Glomerular visceral epithelial cell (primary cell): ENCODE results near the gene S1PR3.
"Not testable (repeated sequence)": the region's sequence is repeated elsewhere in the genome, so short reads cannot be mapped to it uniquely, and the experiment has no call there.

ENCODE experiments used
- DNase-seq: peaks from one replicate; pipeline ENCODE4 v3.0.0-alpha.2; 2016; ENCODE audit errors: extremely low spot score

The S1PR3 gene

DNA sequence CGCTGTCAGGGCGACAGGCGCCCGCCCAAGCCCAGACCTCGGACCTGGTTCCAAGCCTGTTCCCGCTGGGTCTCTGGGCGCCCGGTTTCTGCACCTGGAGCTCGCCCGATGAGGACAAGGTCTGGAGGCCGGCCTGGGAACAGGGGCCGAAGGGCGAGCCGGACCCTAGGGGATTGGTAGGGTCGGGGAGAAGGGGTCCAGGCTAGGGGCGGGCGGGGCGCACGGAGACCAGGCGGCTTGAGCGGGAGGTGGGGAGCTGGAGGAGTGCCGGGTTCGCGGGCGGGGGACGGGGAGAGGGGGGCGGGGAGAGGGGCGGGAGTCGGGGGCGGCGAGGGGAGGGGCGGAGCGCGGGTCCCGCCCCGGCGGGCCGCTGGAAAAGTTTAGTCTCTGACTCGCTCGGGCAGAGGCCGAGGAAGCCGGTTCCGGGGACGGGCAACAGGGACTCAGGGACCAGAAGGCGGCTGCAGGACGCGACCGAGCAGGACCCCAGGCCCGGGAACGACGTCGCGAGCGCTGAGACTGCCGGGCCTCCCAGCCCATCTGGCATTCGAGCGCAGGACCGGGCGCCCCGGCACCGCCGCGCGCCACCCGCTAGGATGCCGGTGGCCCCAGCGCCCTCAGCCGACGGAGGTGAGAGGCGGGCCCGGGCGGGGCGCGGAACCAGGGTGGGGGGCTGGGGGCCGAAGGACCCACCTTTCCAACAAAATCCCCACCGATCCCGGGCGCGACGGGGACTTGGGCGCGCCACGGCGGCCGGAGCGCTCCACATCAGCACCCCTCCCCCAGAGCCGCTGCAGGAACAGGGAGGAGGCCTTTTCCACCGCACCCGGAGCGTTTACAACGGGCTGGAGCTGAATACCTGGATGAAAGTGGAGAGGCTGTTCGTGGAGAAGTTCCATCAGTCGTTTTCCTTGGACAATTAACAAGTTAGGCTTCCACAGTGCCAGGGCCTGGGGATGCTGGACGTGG lies at the start of gene S1PR3:
Gene S1PR3 (plus strand): TSS at position 403 of the 969 bp plus-strand sequence. CDS start 9,733 bp downstream, outside the sequence.
- DNase-seq = peak; percentile 49

DNA sequence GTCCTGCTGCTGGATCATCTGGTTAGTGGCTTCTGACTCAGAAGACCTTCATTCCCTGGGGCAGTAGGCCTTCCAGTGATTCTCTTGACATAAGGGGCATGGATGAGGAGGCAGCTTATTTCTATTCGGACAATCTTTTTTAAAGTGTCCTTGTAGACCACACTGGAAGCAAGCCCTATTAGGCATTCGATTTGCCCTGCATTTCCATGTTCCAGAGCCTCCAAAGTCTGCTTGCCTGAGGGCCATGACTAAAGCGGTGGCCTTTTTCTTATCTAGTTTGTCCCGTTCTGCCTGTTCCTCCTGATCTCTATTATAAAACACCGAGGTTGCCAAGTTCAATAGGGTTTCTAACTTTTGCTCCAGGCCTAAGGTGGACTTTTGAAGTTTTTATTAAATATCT lies 49.7 kb upstream of the S1PR3 start:
- not testable (repeated sequence) for DNase-seq

DNA sequence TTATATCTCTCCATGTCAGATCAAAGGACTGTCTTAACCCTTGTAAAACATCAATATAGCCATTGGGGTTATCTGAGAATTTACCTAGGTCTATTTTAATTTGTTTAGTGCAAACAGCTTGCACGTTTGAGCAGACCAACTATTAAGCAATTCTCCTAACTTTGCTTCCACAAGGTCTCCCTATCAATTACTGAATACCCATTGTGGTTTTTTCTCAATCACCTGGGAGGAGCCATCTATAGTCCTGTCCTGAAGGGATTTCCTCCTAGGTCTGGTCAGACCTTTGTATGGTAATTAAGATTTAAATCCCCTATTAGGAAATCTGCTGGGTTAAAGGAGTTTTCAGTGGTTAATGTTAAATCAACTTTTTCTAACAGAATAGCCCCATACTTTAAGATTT lies 48.9 kb upstream of the S1PR3 start:
- no peak for DNase-seq

- no peak for DNase-seq
Observed at GRCh38 chr9:88945636-88946333, 45.5 kb upstream of the S1PR3 start.

GRCh38 chr9:88947581-88948573 lies 43.4 kb upstream of the S1PR3 start:
- no peak for DNase-seq

- peak; percentile 3 for DNase-seq
Observed at GRCh38 chr9:88949425-88949824, 41.8 kb upstream of the S1PR3 start.

- DNase-seq = peak; percentile 15
Observed at GRCh38 chr9:88949961-88950340, 41.3 kb upstream of the S1PR3 start.

- DNase-seq = no peak
Observed at GRCh38 chr9:88950341-88951154, 40.7 kb upstream of the S1PR3 start.

DNA sequence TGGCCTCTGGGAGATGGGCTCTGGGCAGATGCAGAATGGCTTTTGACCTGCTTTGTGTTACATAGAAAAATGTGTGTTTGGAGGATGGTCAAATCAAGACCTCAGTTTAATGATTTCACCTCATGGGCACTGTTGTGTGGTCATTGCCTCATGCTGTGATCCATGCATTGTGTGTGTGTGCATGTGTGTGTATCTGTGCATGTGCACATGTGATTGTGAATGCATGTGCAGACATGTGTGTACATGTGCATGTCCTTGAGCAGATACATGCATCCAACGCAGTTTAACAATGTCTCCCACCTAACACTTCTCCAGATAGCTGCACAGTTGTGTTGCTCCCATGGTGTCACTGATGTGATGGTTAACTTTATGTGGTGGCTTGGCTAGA lies 40.1 kb upstream of the S1PR3 start:
- DNase-seq = no peak

DNA sequence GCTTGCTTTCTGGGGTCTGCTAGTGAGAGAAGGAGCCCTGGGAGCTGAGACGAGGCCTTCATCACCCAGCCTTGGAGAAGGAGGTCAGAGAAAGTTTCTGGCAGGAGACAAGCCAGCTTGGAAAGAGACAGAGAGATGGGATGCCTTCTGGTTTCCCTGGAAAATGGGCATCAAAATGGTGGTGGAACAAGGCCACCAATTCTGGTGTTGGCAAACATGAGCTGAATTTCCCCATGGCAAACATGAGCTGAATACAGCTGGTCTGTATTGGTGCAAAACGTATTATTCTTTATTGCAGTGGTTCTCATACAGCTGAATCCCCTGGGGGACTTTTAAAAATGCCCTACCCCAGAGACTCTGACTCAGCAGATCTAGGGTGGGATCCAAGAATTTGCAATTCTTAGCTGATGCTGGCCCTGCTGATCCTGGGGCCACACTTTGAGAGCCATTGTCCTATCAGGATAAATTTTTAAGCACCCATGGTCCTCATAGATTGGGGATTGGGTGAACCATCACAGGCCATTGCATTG lies 39.1 kb upstream of the S1PR3 start:
- no peak for DNase-seq

DNA sequence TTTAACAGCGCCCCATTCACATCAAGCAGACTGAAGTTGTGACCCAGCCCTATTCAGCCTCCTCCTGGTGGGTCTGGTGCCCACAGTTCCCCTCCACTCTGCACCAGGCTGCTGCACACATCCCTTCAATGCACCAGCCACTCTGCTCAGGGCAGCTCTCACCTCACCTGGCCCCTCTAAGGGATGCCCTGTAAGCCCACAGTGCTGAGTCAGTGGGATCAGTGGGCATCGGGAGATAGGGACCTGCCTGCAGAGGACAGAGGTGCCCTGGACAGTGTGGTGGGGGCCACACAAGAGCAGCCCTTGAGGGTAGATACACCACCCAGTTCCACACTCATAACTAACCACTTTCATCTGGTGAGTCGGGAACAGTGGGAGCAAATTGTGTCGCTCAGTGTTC lies 38.3 kb upstream of the S1PR3 start:
- DNase-seq = no peak

- peak; percentile 33 for DNase-seq
Observed at GRCh38 chr9:88953381-88954029, 37.8 kb upstream of the S1PR3 start.

- DNase-seq = peak; percentile 56
Observed at GRCh38 chr9:88954066-88954465, 37.2 kb upstream of the S1PR3 start.

DNA sequence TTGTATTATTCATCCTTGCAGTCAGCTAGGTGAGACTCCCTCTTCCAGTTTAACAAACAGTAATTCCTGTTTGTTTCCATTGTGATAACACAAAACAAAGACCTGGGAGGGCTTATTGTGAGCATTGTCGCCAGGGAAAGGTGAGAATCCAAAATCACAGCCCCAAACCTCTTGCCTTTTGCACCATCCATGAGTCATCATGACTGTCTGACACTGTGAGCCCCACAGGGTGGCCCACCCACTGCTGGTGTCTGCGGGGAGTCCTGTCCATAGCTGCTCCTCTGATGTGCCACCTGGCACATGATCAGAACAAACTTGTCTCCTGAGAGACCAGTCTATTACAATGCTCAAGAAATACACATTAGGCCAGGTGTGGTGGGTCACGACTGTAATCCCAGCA lies 33.7 kb upstream of the S1PR3 start:
- DNase-seq = no peak

DNA sequence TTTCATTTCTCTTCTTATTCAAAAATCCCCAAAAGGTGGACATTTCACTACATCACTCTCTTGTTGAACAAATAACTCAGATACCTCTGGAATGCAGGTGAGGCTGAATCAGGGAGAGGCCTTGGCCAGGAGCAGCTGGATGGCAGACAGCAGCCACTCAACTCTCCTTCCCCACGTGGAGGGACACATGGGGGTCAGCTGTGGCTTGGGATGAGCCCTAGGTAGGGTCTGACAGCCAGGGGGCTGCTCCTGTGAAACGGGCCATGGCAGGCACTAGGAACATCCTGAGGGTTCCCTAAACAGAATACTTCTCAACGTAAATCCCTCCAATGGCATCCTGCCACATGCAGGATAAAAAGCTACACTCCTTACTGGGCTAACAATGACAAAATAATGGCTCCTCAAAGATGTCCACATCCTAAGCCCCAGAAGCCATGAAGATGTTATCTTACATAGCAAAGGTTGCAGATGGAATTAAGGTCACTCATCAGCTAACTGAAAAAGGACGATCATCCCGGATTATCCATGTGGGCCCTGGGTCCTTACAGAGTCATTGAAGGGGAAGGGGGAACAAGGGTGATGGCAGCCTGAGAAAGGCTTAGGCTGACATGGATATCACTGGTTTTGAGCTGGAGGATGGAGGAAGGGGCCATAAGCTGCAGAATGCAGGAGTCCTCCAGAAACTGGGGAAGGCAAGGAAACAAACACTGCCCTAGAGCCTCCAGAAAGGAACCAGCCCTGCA lies 31.4 kb upstream of the S1PR3 start:
- DNase-seq = no peak

- no peak for DNase-seq
Observed at GRCh38 chr9:88960632-88961031, 30.6 kb upstream of the S1PR3 start.

- DNase-seq = no peak
Observed at GRCh38 chr9:88965473-88965872, 25.8 kb upstream of the S1PR3 start.

DNA sequence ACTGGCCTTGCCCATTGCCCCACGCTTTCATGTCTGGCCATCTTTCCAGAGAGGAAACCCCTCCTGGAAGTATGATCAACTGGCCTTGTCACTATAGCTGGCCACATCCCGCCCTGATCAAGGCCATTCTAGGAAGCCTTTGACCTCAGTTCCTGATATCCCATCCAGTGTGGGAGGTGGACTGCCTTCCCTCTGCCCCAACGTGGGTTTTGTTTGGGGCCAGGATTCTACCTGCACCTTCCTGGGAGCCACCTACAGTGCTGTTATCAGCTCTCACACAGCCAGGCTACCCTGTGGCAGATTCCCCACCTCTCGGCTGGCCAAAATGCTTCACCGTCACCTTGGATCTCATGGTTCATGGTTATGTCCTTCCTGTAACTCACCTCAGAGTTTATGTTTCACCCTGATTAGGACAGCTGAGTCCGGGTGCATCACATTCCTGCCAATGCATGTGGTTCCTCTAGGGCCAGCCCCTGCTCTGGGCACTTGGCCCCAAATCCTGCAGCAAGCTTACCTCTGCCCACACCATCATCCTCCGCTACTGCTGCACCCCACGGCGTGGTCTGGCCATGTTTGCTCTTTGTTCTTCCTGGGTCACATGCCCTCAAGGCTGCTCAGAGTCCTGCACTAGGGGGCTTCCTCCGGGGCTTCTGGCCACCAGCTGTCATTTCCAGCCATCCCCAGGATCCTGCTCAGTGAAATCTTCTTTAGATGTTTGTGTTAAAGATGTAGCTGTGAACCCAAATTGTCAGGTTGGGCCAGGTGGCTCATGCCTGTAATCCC lies 24.2 kb upstream of the S1PR3 start:
- DNase-seq = no peak

DNA sequence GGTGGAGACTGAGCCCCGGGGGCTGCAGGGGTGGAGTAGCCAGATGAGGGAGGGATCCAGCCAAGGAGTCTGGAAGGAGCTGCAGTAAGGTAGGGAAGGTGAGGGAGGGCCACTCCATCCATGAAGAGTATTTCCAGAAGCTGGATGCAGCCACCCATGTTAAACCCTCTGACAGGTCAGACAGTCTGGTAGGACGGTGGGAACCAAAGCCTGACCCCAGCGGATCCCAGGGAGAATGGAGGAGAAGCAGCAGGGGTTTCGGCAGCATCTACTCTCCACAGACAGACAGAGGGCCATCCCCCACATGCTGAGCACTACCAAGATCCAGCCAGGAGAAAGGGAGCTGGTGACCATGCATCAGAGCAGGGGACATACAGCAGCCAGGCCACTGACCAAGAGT lies 22.5 kb upstream of the S1PR3 start:
- DNase-seq = no peak
